GM19438 (cell line): Measurements from ENCODE around the gene POLR1G.
"Not testable (repeated sequence)": the region's sequence is repeated elsewhere in the genome, so short reads cannot be mapped to it uniquely, and the experiment has no call there.

Experiments used
- ATAC-seq: cut with Tn5 transposase; IDR thresholded peaks from one replicate; pipeline ENCODE4 v1.9.1; 2021; ENCODE audit warnings: low read depth; ENCODE audit not compliant: unreplicated experiment

Gene POLR1G

GRCh38 chr19:45395821-45396617, 10.4 kb upstream of the POLR1G start:
- no peak for ATAC-seq

DNA sequence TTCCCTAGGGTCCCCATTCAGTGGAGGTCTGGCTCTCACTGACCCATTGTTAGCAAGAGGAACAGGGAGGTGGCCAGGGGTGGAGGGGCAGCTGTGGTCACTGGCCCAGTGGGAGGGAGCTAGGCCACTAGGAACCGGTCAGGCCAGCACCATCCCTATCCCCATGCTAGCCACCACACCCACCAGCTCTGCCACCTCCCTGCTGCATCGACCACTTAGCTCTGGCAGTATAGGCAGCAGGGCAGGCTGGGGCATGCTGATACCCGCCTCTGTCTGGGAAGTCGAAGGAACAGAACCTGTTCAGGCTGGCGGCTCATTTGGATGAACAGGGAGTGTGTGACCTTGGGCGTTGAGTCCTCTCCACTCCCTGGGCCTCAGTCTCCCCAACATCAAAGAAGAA, 6.3 kb upstream of the POLR1G start:
- no peak for ATAC-seq

- ATAC-seq = no peak
Measured at GRCh38 chr19:45401815-45402214, 4.6 kb upstream of the POLR1G start.

- no peak for ATAC-seq
Measured at GRCh38 chr19:45402298-45403061, 4.0 kb upstream of the POLR1G start.

DNA sequence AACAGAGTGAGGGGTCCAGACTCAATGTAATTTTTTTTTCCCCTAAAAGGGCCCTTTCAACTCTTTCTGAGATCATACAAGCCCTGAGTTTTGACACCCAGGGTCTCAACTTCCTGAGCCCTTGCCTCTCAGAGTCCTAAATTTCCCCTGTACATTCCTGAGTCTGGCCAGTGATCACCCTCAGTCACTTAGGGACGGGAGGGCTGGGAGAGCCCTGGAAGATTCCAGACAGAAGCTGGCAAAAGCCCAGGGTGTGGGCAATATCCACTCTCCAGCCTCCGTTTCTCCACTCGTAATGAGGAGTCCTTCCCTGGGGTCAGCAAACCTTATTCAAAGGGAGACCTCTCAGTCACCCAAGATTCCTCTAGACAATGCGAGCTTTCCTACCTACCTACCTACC, 3.2 kb upstream of the POLR1G start:
- ATAC-seq = no peak

DNA sequence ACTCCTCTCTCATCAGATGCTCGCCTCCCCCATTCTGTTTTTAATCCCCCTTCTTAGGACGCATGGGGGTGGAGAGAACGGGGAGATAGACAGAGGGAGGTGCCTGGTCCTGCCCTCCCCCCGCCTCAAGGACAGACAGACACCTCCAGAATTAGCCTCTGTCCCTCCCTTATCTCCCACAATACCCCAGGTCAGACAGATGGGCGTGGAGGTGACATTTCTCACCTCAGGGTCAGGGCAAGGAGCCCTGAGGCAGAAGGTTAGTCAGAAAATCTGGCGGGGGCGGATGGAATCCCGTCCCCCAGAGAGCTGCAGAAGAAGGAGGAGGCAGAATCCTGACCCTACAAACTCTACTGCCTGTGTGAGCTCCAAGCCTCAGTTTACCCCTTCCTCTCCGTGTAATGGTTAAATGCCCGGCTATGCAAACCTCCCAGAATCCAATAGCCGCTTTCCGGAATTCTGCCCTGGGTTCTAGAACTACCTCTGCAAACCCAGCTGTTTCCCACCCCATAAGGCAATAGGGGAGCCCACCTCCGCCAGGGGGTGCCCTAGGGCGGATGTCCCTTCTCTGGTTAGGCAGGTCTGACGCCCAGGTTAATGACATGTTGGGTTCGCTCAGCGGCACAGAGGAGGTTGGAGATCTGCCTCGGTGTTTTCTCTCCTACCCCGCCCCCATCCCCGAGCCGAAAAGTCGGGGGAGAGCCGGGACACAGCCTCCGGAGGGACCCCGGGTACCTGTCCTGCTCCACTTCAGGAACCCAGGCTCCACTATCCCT, 2.5 kb upstream of the POLR1G start:
- ATAC-seq = no peak

DNA sequence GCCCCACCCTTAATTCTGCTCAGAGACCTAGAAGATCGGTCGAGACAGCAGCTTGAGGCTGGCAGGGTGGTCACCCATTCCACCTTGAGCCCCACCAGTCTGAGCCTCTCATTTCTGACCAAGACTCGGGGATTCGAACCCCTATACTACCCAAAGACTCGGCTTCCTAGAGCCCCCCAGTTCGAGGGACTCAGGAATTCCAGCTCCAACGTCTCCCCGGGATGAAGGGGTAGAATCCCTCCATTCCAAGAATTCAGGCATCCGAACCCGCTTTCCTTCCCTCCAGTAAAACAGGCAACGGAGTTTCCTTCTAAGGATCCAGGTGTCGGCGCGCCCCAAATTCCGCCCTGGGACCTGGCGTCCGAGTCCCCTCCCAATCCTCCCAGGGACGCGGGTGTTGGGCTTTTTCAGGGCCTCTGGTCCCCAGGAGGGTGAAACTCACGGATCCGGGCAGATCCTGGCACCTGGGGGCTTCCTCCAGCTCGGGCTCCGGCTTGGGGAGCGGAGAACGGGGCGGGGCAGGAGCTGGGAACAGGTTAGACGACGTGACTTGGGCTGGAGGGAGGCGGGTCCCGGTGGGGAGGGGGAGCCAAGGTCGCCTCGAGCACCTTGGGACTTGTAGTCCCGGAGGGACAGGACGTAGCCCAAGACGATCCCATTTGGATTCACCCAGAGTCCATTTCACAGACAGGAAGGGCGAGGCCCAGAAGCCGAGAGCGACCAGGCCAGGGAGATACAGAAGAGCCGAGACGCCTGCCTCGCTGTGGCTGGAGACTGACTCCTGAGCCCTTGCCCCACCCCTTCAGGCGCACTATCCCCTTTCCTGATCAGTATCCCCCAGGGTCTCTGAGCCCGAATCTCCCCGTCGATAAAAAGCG, 1.6 kb upstream of the POLR1G start, which contains the start of gene PPP1R13L:
Gene PPP1R13L, minus strand, starts transcription at position 513 of the 878 bp plus-strand sequence. CDS start 6,751 bp downstream, outside the sequence.
- ATAC-seq = no peak

- peak; percentile 56 for ATAC-seq
Measured at GRCh38 chr19:45405435-45406225, 814 bp upstream of the POLR1G start.

DNA sequence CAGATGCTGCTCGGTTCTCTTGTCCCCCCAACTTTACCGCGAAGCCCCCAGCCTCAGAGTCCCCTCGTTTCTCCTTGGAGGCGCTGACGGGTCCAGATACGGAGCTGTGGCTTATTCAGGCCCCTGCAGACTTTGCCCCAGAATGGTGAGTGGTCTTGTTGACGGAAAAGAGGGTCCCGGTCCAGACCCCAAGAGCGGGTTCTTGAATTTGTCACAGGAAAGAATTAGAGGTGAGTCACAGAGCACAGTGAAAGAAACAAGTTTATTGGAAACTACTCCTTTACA, 589 bp downstream of the POLR1G start:
- ATAC-seq = no peak

DNA sequence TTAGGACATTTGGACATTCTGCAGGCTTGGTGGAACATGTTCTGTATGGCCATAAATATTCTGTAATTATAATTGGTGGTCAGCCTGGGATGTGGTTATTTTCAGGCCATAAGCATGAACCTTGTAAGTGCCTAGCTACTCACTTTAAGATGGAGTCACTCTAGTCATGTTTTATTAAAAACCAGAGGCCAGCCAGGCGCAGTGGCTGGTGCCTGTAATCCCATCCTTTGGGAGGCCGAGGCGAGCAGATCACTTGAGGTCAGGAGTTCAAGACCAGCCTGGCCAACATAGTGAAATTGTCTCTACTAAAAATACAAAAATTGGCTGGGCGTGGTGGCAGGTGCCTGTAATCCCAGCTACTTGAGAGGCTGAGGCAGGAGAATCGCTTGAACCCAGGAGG, 1.1 kb downstream of the POLR1G start:
- ATAC-seq = not testable (repeated sequence)

DNA sequence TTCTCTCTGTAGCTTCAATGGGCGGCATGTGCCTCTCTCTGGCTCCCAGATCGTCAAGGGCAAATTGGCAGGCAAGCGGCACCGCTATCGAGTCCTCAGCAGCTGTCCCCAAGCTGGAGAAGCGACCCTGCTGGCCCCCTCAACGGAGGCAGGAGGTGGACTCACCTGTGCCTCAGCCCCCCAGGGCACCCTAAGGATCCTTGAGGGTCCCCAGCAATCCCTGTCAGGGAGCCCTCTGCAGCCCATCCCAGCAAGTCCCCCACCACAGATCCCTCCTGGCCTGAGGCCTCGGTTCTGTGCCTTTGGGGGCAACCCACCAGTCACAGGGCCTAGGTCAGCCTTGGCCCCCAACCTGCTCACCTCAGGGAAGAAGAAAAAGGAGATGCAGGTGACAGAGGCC, 1.7 kb downstream of the POLR1G start:
- ATAC-seq = no peak

GRCh38 chr19:45408830-45409556, 2.5 kb downstream of the POLR1G start:
- ATAC-seq = no peak

DNA sequence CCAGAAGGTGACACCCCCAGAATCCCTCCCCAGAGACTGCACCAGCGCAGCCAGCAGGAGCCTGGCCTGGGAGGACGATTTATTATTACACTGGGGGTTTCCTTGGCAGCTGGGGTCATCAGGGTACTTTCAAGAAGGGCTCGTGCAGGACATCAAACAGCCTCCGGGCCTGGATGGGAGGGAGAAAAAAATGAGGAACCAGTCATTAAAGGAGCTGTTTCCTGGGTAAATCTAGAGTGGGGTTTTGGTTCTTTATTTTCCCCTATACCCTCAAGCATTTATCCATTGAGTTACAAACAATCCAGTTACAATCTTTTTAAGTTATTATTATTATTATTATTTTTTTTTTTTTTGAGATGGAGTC, 3.1 kb downstream of the POLR1G start:
- no peak for ATAC-seq

DNA sequence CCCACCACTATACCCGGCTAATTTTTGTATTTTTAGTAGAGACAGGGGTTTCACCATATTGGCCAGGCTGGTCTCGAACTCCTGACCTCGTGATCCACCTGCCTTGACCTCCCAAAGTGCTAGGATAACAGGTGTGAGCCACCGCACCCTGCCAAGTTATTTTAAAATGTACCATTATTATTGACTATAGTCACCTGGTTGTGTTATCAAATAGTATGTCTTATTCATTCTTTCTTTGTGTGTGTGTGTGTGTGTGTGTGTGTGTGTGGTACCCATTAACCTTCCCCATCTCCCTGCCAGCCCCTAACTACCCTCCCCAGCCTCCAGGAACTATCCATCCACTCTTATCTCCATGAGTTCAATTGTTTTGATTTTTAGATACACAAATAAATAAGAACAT, 3.9 kb downstream of the POLR1G start:
- not testable (repeated sequence) for ATAC-seq

DNA sequence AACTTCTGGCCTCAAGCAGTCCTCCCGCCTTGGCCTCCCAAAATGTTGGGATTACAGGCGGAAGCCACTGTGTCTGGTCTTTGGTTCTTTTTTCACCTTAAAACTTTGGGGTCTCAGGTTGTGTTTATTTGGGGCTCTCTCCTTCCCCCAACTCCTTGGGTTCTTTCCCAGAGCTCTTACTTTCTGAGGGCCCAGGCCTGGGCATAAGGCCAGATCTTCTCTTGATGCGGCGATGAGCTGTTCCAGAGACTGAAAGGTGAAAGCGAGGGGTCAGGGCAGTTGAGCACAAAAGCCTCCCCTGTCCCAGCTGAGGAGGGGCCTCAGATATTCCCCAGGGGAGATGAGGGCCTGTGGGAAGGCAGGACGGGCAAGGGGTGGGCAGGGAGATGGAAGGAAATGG, 7.1 kb downstream of the POLR1G start:
- no peak for ATAC-seq

- ATAC-seq = no peak
Measured at GRCh38 chr19:45414468-45414867, 8.0 kb downstream of the POLR1G start.

GRCh38 chr19:45417151-45417550, 10.7 kb downstream of the POLR1G start:
- no peak for ATAC-seq

DNA sequence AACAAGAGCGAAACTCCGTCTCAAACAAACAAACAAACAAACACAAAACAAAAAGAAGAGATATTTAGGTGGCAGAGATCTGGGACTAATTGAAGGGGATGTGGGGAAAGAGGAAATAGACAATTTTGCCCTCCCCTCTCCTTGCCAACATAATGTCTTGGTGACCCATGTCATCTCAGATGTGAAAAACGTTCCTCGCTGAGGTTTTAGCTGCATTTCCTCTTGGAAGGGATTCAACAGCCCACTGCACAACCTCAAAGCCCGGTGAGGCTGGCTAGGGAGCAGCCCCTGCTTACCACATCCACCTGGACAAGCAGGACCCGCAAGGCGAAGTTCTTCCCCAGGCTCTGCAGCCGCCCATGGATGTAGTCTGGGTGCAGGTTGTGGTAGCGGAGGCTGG, 12.4 kb downstream of the POLR1G start:
- ATAC-seq = no peak

- peak; percentile 46 for ATAC-seq
Measured at GRCh38 chr19:45419396-45419795, 13.0 kb downstream of the POLR1G start.
